MM.1S (cell line): Measurements from ENCODE around the gene IRAK4.

Experiments
- EZH2 ChIP-seq: fragments of 300-600 bp; sonication (generic); optimal IDR thresholded peaks from 2 replicates; pipeline ENCODE3; 2017; ENCODE audit warnings: low read depth, mild to moderate bottlenecking, antibody characterized with exemption, low read length, mixed read lengths
- EZH2phosphoT487 ChIP-seq: fragments of 300-600 bp; sonication (generic); IDR thresholded peaks from 2 replicates; pipeline ENCODE4 v1.6.1; 2018; ENCODE audit warnings: antibody characterized with exemption, low read length
- TF ChIP-seq, protein P1 (sequence below): fragments of 300-600 bp; sonication (generic); IDR thresholded peaks from 2 replicates; pipeline ENCODE4 v1.5.1; 2016; ENCODE audit warnings: antibody characterized with exemption, low read length, mixed read lengths

DNA sequence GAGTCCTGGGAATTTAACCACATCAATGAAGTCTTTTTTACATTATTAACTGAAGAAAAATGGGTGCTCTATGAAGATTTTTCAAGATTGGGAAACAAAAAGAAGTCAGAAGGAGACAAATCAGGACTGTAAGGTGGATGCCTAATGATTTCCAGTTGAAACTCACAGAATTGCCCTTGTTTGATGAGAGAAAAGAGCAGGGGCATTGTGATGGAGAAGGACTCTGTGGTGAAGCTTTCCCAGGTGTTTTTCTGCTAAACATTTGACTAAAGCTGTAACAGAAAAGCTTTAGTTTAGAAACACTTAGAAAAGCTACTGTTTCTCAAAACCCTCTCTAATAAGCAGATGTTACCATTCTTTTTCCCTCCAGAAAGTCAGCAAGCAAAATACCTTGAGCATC lies 5.8 kb downstream of the IRAK4 start:
- TF ChIP-seq, protein P1, sequence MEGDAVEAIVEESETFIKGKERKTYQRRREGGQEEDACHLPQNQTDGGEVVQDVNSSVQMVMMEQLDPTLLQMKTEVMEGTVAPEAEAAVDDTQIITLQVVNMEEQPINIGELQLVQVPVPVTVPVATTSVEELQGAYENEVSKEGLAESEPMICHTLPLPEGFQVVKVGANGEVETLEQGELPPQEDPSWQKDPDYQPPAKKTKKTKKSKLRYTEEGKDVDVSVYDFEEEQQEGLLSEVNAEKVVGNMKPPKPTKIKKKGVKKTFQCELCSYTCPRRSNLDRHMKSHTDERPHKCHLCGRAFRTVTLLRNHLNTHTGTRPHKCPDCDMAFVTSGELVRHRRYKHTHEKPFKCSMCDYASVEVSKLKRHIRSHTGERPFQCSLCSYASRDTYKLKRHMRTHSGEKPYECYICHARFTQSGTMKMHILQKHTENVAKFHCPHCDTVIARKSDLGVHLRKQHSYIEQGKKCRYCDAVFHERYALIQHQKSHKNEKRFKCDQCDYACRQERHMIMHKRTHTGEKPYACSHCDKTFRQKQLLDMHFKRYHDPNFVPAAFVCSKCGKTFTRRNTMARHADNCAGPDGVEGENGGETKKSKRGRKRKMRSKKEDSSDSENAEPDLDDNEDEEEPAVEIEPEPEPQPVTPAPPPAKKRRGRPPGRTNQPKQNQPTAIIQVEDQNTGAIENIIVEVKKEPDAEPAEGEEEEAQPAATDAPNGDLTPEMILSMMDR = no peak
- no peak for TF ChIP-seq EZH2
- TF ChIP-seq EZH2phosphoT487 = no peak
